GM23338 (cell line): ENCODE results near the gene SLC2A6. TPM values are rescaled to one million over a fixed set of nuclear protein-coding genes. Genes with fewer than 3 reads are reported as not detected.

Source experiments
- ATAC-seq: fragments of 200-7000 bp; cut with Tn5 transposase; 3 replicates; pipeline ENCODE4 v1.9.1; 2020
- DNase-seq: peaks from one replicate; pipeline ENCODE4 v3.0.0-alpha.2; 2015; ENCODE audit warnings: low spot score
- H2AFZ ChIP-seq: fragments of 200-600 bp; sonication (generic); 2 replicates; pipeline ENCODE4 v1.8.0; 2016; ENCODE audit warnings: antibody characterized with exemption, mild to moderate bottlenecking, moderate library complexity
- H3F3A ChIP-seq: fragments of 200-600 bp; sonication (generic); replicated peaks from 2 replicates; pipeline ENCODE4 v1.8.0; 2017; ENCODE audit warnings: antibody characterized with exemption, mixed run types, low read depth
- H3K27ac ChIP-seq: fragments of 200-600 bp; sonication (generic); 2 replicates; pipeline ENCODE4 v1.6.1; 2016; ENCODE audit warnings: low read depth
- H3K27me3 ChIP-seq: fragments of 200-600 bp; sonication (generic); 2 replicates; pipeline ENCODE4 v1.8.0; 2016; ENCODE audit warnings: mild to moderate bottlenecking, mixed run types, moderate library complexity; ENCODE audit not compliant: insufficient read depth
- H3K36me3 ChIP-seq: fragments of 200-600 bp; sonication (generic); 2 replicates; pipeline ENCODE4 v1.8.0; 2016; ENCODE audit warnings: mild to moderate bottlenecking; ENCODE audit not compliant: insufficient read depth
- H3K4me1 ChIP-seq: fragments of 200-600 bp; sonication (generic); 2 replicates; pipeline ENCODE4 v1.8.0; 2016; ENCODE audit warnings: mild to moderate bottlenecking, moderate library complexity; ENCODE audit not compliant: insufficient read depth
- H3K4me2 ChIP-seq: fragments of 200-600 bp; sonication (generic); 2 replicates; pipeline ENCODE4 v1.7.1; 2017; ENCODE audit warnings: mixed run types
- H3K4me3 ChIP-seq: fragments of 200-600 bp; sonication (generic); 2 replicates; pipeline ENCODE4 v1.6.1; 2016; ENCODE audit warnings: mixed run types
- H3K79me2 ChIP-seq: fragments of 200-600 bp; sonication (generic); replicated peaks from 2 replicates; pipeline ENCODE4 v1.8.0; 2017; ENCODE audit warnings: mild to moderate bottlenecking; ENCODE audit not compliant: insufficient read depth
- H3K9me2 ChIP-seq: fragments of 200-600 bp; sonication (generic); 2 replicates; pipeline ENCODE4 v1.8.0; 2017; ENCODE audit not compliant: insufficient read depth
- H4K20me1 ChIP-seq: fragments of 200-600 bp; sonication (generic); replicated peaks from 2 replicates; pipeline ENCODE4 v1.8.0; 2017; ENCODE audit warnings: mild to moderate bottlenecking; ENCODE audit not compliant: insufficient read depth
- H3K27ac Mint-ChIP-seq: 2 replicates; pipeline ENCODE4 v1.8.0; 2020; ENCODE audit warnings: inconsistent platforms, mild to moderate bottlenecking, moderate library complexity, mixed read lengths
- H3K27me3 Mint-ChIP-seq: 3 replicates; pipeline ENCODE4 v1.8.0; 2022; ENCODE audit warnings: low read depth, mild to moderate bottlenecking, moderate library complexity, mixed read lengths, inconsistent platforms; ENCODE audit not compliant: insufficient read depth, poor library complexity
- H3K36me3 Mint-ChIP-seq: 3 replicates; pipeline ENCODE4 v1.8.0; 2021; ENCODE audit warnings: low read depth, mild to moderate bottlenecking, inconsistent platforms, moderate library complexity, mixed read lengths
- H3K4me1 Mint-ChIP-seq: 3 replicates; pipeline ENCODE4 v1.8.0; 2020; ENCODE audit warnings: mild to moderate bottlenecking, inconsistent platforms, mixed read lengths
- H3K4me3 Mint-ChIP-seq: 3 replicates; pipeline ENCODE4 v1.8.0; 2021; ENCODE audit warnings: moderate library complexity, mild to moderate bottlenecking, inconsistent platforms, mixed read lengths
- H3K9me3 Mint-ChIP-seq: 3 replicates; pipeline ENCODE4 v1.8.0; 2020; ENCODE audit warnings: moderate library complexity, mild to moderate bottlenecking, inconsistent platforms, mixed read lengths
- CREB1 ChIP-seq: fragments of 250-450 bp; sonication (Bioruptor Pico); IDR thresholded peaks from 2 replicates; pipeline ENCODE4 v1.5.0; 2020; ENCODE audit warnings: low read depth, mild to moderate bottlenecking, moderate library complexity
- EZH2 ChIP-seq: fragments of 200-600 bp; sonication (generic); IDR thresholded peaks from one replicate; pipeline ENCODE4 v1.8.0; 2017; ENCODE audit warnings: antibody characterized with exemption, mild to moderate bottlenecking, low read depth; ENCODE audit not compliant: unreplicated experiment
- EZH2phosphoT487 ChIP-seq: fragments of 200-600 bp; sonication (generic); IDR thresholded peaks from one replicate; pipeline ENCODE4 v1.8.1; 2018; ENCODE audit warnings: antibody characterized with exemption; ENCODE audit not compliant: unreplicated experiment
- JUNB ChIP-seq: IDR thresholded peaks from one replicate; pipeline ENCODE4 v1.6.1; 2016; ENCODE audit warnings: antibody characterized with exemption; ENCODE audit not compliant: unreplicated experiment
- NANOG ChIP-seq: IDR thresholded peaks from 2 replicates; pipeline ENCODE4 v1.6.1; 2016; ENCODE audit warnings: antibody characterized with exemption, borderline replicate concordance
- STAT1 ChIP-seq: IDR thresholded peaks from one replicate; pipeline ENCODE4 v1.6.1; 2016; ENCODE audit warnings: antibody characterized with exemption; ENCODE audit not compliant: unreplicated experiment
- ZNF114 ChIP-seq: fragments of 250-450 bp; sonication (Bioruptor Pico); IDR thresholded peaks from 2 replicates; pipeline ENCODE4 v1.5.0; 2020; ENCODE audit warnings: mild to moderate bottlenecking, moderate library complexity
- ZNF331 ChIP-seq: fragments of 250-450 bp; sonication (Bioruptor Pico); IDR thresholded peaks from 2 replicates; pipeline ENCODE4 v1.5.0; 2020; ENCODE audit warnings: low read depth, mild to moderate bottlenecking, moderate library complexity
- long read RNA-seq: library from polyadenylated mRNA; unstranded; transcript quantifications from one replicate; pipeline ENCODE4 v2.0.0, GENCODE V29; 2020; ENCODE audit not compliant: unreplicated experiment
- polyA plus RNA-seq: library from polyadenylated mRNA; unstranded; fragments of >200 nt; fragmentation: Nextera tagmentation; extraction: Ambion mirVana; gene quantifications from 2 replicates; pipeline ENCODE4 v1.2.1, GENCODE V29; 2016
- total RNA-seq: library from RNA; depleted of rRNA; stranded (reverse); fragments of >200 nt; shearing (Covaris generic); gene quantifications from 2 replicates; pipeline ENCODE4 v1.2.3, GENCODE V29; 2014; rRNA removed
- TF ChIP-seq, protein P1 (sequence below): IDR thresholded peaks from 2 replicates; pipeline ENCODE4 v1.6.1; 2016; ENCODE audit warnings: antibody characterized with exemption
- TF ChIP-seq, protein P2 (sequence below): IDR thresholded peaks from one replicate; pipeline ENCODE4 v1.6.1; 2018; ENCODE audit warnings: antibody characterized with exemption; ENCODE audit not compliant: unreplicated experiment
- TF ChIP-seq, protein P3 (sequence below): fragments of 250-450 bp; sonication (Bioruptor Pico); IDR thresholded peaks from 2 replicates; pipeline ENCODE4 v1.5.0; 2020; ENCODE audit warnings: mild to moderate bottlenecking, moderate library complexity

SLC2A6 gene, protein sequence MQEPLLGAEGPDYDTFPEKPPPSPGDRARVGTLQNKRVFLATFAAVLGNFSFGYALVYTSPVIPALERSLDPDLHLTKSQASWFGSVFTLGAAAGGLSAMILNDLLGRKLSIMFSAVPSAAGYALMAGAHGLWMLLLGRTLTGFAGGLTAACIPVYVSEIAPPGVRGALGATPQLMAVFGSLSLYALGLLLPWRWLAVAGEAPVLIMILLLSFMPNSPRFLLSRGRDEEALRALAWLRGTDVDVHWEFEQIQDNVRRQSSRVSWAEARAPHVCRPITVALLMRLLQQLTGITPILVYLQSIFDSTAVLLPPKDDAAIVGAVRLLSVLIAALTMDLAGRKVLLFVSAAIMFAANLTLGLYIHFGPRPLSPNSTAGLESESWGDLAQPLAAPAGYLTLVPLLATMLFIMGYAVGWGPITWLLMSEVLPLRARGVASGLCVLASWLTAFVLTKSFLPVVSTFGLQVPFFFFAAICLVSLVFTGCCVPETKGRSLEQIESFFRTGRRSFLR
- total RNA-seq (30.9 and 39.3 TPM in 2 replicates), polyA plus RNA-seq (17.5 and 17.6 TPM in 2 replicates)
- long read RNA-seq, transcript SLC2A6-201 (9 exons, 2,301 nt): major isoform, 5 of 15 reads
- long read RNA-seq, transcript SLC2A6-202 (10 exons, 2,528 nt): major isoform, 5 of 15 reads
- long read RNA-seq, partial matches to known transcripts: 1 of 15 reads
- long read RNA-seq, other reads (novel, unspliced or antisense): 4 of 15 reads

DNA sequence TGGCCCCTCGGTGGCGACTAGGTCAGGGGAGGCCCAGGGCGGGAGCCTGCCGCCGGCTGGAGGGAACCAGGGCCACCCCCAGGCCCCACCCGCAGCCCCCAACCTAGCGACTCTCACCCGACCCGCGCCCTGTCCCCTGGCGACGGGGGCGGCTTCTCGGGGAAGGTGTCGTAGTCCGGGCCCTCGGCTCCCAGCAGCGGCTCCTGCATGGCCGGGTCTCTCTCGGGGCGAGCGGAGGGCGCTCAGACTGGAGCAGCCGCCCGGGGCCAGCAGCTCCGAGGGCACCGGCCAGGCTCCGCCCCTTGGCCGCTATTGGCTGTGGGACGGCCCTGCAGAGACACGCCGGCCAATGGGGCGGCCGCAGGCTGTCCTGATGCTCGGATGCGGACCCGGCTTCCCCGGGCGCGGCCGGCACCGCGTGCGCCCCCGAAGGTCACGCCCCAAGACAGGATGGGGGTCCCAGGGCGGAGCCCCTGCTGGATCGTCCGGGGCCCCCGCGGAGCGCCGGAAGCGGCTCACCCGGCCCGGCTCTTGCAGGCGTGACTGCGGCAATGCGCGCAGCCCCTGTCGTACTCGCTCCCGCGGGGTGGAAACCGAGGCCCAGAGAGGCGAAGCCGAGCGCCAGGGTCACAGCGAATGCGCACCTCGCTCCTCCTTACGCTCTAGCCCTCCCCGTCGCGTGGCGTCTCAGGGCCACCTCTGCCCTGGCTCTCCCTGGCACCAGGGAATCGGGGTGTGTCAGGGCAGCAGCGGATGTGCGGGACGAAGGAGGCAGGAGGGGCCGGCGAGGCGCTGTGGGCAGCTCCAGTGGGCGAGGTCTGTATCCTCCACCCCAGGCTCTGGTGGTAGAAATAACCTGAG, at the start of gene SLC2A6:
SLC2A6 (minus strand) TSS at position 249 of the 861 bp plus-strand sequence; CDS start at position 209, 40 bp downstream.
- no peaks in the 10 kb centered on the region for H3K36me3 ChIP-seq
- Mint-ChIP-seq H3K4me1 (peaks cover 8% of the 10 kb centered on the region), H3K27me3 (peaks cover 3% of the 10 kb centered on the region), H3K9me3 (no peaks in the 10 kb centered on the region), H3K27ac (no peak within 1 kb of the TSS), H3K4me3 (peak within 1 kb of the TSS; percentile 79), H3K36me3 (peaks cover 2% of the 10 kb centered on the region; the same call in 2 of the 3 replicates)
- DNase-seq (peak; percentile 96), ATAC-seq (peak; percentile 97)
- H3K27me3 ChIP-seq: no peaks in the 10 kb centered on the region
- H2AFZ ChIP-seq: peak within 1 kb of the TSS; percentile 92
- H3K79me2 ChIP-seq: peaks cover 16% of the 10 kb centered on the region
- H3F3A ChIP-seq: 0 out of 2 replicates have a peak, but pooled peaks cover 2% of the 10 kb centered on the region
- peaks cover 8% of the 10 kb centered on the region for H3K4me1 ChIP-seq
- peak within 1 kb of the TSS; percentile 67; the same call in 1 of the 2 replicates for H3K27ac ChIP-seq
- H3K9me2 ChIP-seq: no peaks in the 10 kb centered on the region
- H4K20me1 ChIP-seq: no peaks in the 10 kb centered on the region; the same call in 1 of the 2 replicates
- peak within 1 kb of the TSS; percentile 96 for H3K4me2 ChIP-seq
- peak within 1 kb of the TSS; percentile 85 for H3K4me3 ChIP-seq
- no peak for TF ChIP-seq JUNB
- TF ChIP-seq EZH2: peak; percentile 52
- TF ChIP-seq, protein P1, sequence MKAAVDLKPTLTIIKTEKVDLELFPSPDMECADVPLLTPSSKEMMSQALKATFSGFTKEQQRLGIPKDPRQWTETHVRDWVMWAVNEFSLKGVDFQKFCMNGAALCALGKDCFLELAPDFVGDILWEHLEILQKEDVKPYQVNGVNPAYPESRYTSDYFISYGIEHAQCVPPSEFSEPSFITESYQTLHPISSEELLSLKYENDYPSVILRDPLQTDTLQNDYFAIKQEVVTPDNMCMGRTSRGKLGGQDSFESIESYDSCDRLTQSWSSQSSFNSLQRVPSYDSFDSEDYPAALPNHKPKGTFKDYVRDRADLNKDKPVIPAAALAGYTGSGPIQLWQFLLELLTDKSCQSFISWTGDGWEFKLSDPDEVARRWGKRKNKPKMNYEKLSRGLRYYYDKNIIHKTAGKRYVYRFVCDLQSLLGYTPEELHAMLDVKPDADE: no peak
- no peak for TF ChIP-seq ZNF331 (CRISPR knock-in tag)
- TF ChIP-seq ZNF114 (CRISPR knock-in tag): no peak
- TF ChIP-seq, protein P2, sequence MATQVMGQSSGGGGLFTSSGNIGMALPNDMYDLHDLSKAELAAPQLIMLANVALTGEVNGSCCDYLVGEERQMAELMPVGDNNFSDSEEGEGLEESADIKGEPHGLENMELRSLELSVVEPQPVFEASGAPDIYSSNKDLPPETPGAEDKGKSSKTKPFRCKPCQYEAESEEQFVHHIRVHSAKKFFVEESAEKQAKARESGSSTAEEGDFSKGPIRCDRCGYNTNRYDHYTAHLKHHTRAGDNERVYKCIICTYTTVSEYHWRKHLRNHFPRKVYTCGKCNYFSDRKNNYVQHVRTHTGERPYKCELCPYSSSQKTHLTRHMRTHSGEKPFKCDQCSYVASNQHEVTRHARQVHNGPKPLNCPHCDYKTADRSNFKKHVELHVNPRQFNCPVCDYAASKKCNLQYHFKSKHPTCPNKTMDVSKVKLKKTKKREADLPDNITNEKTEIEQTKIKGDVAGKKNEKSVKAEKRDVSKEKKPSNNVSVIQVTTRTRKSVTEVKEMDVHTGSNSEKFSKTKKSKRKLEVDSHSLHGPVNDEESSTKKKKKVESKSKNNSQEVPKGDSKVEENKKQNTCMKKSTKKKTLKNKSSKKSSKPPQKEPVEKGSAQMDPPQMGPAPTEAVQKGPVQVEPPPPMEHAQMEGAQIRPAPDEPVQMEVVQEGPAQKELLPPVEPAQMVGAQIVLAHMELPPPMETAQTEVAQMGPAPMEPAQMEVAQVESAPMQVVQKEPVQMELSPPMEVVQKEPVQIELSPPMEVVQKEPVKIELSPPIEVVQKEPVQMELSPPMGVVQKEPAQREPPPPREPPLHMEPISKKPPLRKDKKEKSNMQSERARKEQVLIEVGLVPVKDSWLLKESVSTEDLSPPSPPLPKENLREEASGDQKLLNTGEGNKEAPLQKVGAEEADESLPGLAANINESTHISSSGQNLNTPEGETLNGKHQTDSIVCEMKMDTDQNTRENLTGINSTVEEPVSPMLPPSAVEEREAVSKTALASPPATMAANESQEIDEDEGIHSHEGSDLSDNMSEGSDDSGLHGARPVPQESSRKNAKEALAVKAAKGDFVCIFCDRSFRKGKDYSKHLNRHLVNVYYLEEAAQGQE: no peak
- TF ChIP-seq NANOG: no peak
- TF ChIP-seq STAT1: no peak
- TF ChIP-seq, protein P3, sequence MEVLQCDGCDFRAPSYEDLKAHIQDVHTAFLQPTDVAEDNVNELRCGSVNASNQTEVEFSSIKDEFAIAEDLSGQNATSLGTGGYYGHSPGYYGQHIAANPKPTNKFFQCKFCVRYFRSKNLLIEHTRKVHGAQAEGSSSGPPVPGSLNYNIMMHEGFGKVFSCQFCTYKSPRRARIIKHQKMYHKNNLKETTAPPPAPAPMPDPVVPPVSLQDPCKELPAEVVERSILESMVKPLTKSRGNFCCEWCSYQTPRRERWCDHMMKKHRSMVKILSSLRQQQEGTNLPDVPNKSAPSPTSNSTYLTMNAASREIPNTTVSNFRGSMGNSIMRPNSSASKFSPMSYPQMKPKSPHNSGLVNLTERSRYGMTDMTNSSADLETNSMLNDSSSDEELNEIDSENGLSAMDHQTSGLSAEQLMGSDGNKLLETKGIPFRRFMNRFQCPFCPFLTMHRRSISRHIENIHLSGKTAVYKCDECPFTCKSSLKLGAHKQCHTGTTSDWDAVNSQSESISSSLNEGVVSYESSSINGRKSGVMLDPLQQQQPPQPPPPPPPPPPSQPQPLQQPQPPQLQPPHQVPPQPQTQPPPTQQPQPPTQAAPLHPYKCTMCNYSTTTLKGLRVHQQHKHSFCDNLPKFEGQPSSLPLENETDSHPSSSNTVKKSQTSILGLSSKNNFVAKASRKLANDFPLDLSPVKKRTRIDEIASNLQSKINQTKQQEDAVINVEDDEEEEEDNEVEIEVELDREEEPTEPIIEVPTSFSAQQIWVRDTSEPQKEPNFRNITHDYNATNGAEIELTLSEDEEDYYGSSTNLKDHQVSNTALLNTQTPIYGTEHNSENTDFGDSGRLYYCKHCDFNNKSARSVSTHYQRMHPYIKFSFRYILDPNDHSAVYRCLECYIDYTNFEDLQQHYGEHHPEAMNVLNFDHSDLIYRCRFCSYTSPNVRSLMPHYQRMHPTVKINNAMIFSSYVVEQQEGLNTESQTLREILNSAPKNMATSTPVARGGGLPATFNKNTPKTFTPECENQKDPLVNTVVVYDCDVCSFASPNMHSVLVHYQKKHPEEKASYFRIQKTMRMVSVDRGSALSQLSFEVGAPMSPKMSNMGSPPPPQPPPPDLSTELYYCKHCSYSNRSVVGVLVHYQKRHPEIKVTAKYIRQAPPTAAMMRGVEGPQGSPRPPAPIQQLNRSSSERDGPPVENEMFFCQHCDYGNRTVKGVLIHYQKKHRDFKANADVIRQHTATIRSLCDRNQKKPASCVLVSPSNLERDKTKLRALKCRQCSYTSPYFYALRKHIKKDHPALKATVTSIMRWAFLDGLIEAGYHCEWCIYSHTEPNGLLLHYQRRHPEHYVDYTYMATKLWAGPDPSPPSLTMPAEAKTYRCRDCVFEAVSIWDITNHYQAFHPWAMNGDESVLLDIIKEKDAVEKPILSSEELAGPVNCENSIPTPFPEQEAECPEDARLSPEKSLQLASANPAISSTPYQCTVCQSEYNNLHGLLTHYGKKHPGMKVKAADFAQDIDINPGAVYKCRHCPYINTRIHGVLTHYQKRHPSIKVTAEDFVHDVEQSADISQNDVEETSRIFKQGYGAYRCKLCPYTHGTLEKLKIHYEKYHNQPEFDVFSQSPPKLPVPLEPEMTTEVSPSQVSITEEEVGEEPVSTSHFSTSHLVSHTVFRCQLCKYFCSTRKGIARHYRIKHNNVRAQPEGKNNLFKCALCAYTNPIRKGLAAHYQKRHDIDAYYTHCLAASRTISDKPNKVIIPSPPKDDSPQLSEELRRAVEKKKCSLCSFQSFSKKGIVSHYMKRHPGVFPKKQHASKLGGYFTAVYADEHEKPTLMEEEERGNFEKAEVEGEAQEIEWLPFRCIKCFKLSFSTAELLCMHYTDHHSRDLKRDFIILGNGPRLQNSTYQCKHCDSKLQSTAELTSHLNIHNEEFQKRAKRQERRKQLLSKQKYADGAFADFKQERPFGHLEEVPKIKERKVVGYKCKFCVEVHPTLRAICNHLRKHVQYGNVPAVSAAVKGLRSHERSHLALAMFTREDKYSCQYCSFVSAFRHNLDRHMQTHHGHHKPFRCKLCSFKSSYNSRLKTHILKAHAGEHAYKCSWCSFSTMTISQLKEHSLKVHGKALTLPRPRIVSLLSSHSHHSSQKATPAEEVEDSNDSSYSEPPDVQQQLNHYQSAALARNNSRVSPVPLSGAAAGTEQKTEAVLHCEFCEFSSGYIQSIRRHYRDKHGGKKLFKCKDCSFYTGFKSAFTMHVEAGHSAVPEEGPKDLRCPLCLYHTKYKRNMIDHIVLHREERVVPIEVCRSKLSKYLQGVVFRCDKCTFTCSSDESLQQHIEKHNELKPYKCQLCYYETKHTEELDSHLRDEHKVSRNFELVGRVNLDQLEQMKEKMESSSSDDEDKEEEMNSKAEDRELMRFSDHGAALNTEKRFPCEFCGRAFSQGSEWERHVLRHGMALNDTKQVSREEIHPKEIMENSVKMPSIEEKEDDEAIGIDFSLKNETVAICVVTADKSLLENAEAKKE: no peak
- 0 out of 2 replicates have a peak, but pooled peaks have one; percentile 41 for TF ChIP-seq CREB1 (CRISPR knock-in tag)
- no peak for TF ChIP-seq EZH2phosphoT487
